Stimulated activated CD8-positive, alpha-beta memory T cell treated with anti-CD3 and anti-CD28 coated beads, Interleukin-7, amount 100 ng/mL, for 1 hour (primary cell): ENCODE data around the gene SVIL.
"Not testable (repeated sequence)": the region's sequence is repeated elsewhere in the genome, so short reads cannot be mapped to it uniquely, and the experiment has no call there.

Experiments used
- DNase-seq, 2 donors: peaks; one replicate each; pipeline ENCODE4 v3.0.0-alpha.2; 2020; ENCODE audit warnings: low read depth in 2 of 2

SVIL gene

GRCh38 chr10:29603223-29603896 is 31.4 kb downstream of the SVIL start:
- no peak for DNase-seq

GRCh38 chr10:29600821-29601220 is 34.0 kb downstream of the SVIL start:
- DNase-seq, result no peak

GRCh38 chr10:29600067-29600466 is 34.7 kb downstream of the SVIL start:
- DNase-seq, result no peak

- no peak for DNase-seq
These were observed 35.9 kb downstream of the SVIL start for GRCh38 chr10:29598851-29599311.

- DNase-seq, result no peak
These were observed 37.9 kb downstream of the SVIL start for GRCh38 chr10:29596826-29597225.

GRCh38 chr10:29596356-29596755 is 38.4 kb downstream of the SVIL start:
- DNase-seq, result no peak

- DNase-seq, result no peak
These were observed 39.0 kb downstream of the SVIL start for GRCh38 chr10:29595636-29596225.

- DNase-seq, result no peak
These were observed 39.6 kb downstream of the SVIL start for GRCh38 chr10:29595146-29595545.

GRCh38 chr10:29591651-29591968 is 43.2 kb downstream of the SVIL start:
- DNase-seq, result no peak

GRCh38 chr10:29590915-29591650 is 43.7 kb downstream of the SVIL start:
- DNase-seq, result no peak

GRCh38 chr10:29588629-29589421 is 45.9 kb downstream of the SVIL start:
- DNase-seq, result no peak

GRCh38 chr10:29587750-29588628 is 46.8 kb downstream of the SVIL start:
- not testable (repeated sequence) for DNase-seq

GRCh38 chr10:29587102-29587749 is 47.5 kb downstream of the SVIL start:
- not testable (repeated sequence) for DNase-seq

- no peak for DNase-seq
These were observed 48.3 kb downstream of the SVIL start for GRCh38 chr10:29586509-29586908.

GRCh38 chr10:29585488-29585976 is 49.2 kb downstream of the SVIL start:
- no peak for DNase-seq

GRCh38 chr10:29584436-29584835 is 50.3 kb downstream of the SVIL start:
- DNase-seq, result no peak

GRCh38 chr10:29583674-29584073 is 51.1 kb downstream of the SVIL start:
- DNase-seq, result no peak

- DNase-seq, result not testable (repeated sequence)
These were observed 52.0 kb downstream of the SVIL start for GRCh38 chr10:29582769-29583168.

GRCh38 chr10:29579455-29579970 is 55.3 kb downstream of the SVIL start:
- DNase-seq, result no peak

- no peak for DNase-seq
These were observed 56.3 kb downstream of the SVIL start for GRCh38 chr10:29578457-29578856.
